Osteocyte (in vitro differentiated cells): Measurements from ENCODE around the gene C17orf78. TPM values are rescaled to one million over a fixed set of nuclear protein-coding genes. Genes with fewer than 3 reads are reported as not detected.
"Not testable (repeated sequence)": the region's sequence is repeated elsewhere in the genome, so short reads cannot be mapped to it uniquely, and the experiment has no call there.

ENCODE experiments used
- DNase-seq: peaks from one replicate; pipeline ENCODE4 v3.0.0; 2021; ENCODE audit warnings: mixed read lengths; ENCODE audit not compliant: unreplicated experiment; ENCODE audit errors: extremely low spot score
- H3K27ac Mint-ChIP-seq: one replicate; pipeline ENCODE4 v1.8.0; 2021; ENCODE audit warnings: mild to moderate bottlenecking, mixed read lengths; ENCODE audit not compliant: unreplicated experiment
- H3K27me3 Mint-ChIP-seq: one replicate; pipeline ENCODE4 v1.8.0; 2021; ENCODE audit warnings: mixed read lengths; ENCODE audit not compliant: unreplicated experiment
- H3K36me3 Mint-ChIP-seq: one replicate; pipeline ENCODE4 v1.8.0; 2021; ENCODE audit warnings: mixed read lengths; ENCODE audit not compliant: unreplicated experiment
- H3K4me1 Mint-ChIP-seq: one replicate; pipeline ENCODE4 v1.8.0; 2021; ENCODE audit warnings: mixed read lengths; ENCODE audit not compliant: unreplicated experiment
- H3K4me3 Mint-ChIP-seq: one replicate; pipeline ENCODE4 v1.8.0; 2021; ENCODE audit warnings: mild to moderate bottlenecking, moderate library complexity, mixed read lengths; ENCODE audit not compliant: unreplicated experiment
- H3K9me3 Mint-ChIP-seq: one replicate; pipeline ENCODE4 v1.8.0; 2021; ENCODE audit warnings: mixed read lengths; ENCODE audit not compliant: unreplicated experiment
- CTCF ChIP-seq: fragments of 200-600 bp; sonication (generic); IDR thresholded peaks from 2 replicates; pipeline ENCODE4 v1.5.0; 2021; ENCODE audit warnings: antibody characterized with exemption, mild to moderate bottlenecking, moderate library complexity
- total RNA-seq: library from RNA; stranded (reverse); gene quantifications from 2 replicates; pipeline ENCODE4 v1.2.1, GENCODE V29; 2021

C17orf78 gene
- total RNA-seq, 1 donor from 2014 or later: not detected

DNA sequence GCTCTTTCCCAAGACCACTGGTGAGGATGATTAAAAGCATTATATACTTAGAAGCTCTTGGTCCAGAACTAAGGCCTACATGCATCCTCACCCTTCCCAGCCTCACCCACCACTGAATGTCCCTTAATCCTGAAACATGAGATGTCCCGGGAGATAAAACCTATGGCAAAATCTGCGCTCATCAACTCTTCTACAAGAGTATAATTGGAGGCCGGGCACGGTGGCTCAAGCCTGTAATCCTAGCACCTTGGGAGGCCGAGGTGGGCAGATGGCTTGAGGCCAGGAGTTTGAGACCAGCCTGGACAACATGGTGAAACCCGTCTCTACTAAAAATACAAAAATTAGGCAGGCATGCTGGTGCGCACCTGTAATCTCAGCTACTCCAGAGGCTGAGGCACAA, 17.6 kb downstream of the C17orf78 start:
- Mint-ChIP-seq H3K27ac (no peak overlapping the region), H3K36me3 (no peaks in the 10 kb centered on the region), H3K4me3 (no peak overlapping the region), H3K9me3 (no peaks in the 10 kb centered on the region), H3K27me3 (no peaks in the 10 kb centered on the region), H3K4me1 (peaks cover 32% of the 10 kb centered on the region)
- TF ChIP-seq CTCF: no peak
- no peak for DNase-seq

DNA sequence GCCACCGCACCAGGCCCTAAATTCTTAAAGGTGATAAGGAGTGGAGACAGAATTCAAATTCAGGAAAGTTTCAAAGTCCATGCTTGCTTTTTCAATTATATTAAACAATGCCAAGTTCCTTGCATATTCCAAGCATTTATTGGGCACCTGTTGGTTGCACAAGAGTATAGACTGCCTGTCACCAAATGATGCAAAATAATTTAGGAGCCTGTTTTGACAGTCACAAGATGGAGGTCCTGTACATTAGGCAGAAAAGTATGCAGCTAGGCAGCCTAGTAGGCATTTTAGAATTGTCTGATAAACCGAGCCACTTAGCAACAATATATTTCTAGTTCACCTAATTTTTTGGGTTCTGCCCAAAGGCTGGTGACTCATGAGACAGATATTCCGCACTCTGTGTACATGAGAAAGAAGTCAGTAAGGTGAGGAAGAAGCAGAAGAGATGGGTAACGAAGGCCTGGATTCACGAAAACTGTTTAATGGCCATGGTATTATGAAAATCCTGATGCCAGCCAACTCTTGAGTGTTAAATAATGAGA, 23.5 kb downstream of the C17orf78 start:
- no peaks in the 10 kb centered on the region for H3K9me3 Mint-ChIP-seq

DNA sequence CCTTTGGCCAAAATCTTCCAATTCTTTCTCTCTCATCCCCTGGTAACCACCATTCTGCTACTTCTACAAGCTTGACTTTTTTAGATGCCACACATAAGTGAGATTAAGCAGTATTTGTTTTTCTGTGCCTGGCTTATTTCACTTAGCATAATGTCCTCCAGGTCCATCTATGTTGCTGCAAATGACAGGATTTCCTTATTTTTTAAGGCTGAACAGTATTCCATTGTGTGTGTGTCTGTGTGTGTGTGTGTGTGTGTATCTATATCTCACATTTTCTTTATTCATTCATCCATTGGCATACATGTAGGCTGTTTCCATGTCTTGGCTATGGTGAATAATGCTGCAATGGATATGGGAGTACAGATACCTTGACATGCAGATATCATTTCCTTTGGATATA, 24.7 kb downstream of the C17orf78 start:
- DNase-seq: no peak
- TF ChIP-seq CTCF: no peak
- H3K27ac Mint-ChIP-seq: no peak overlapping the region
- no peak overlapping the region for H3K4me3 Mint-ChIP-seq
- peaks cover 14% of the 10 kb centered on the region for H3K4me1 Mint-ChIP-seq
- no peaks in the 10 kb centered on the region for H3K36me3 Mint-ChIP-seq
- no peaks in the 10 kb centered on the region for H3K9me3 Mint-ChIP-seq
- H3K27me3 Mint-ChIP-seq: no peaks in the 10 kb centered on the region

More for the DNA sequence above, 23.5 kb downstream of the C17orf78 start:
- H3K36me3 Mint-ChIP-seq: no peaks in the 10 kb centered on the region
- H3K27ac Mint-ChIP-seq: no peak overlapping the region
- no peak for TF ChIP-seq CTCF
- peaks cover 5% of the 10 kb centered on the region for H3K4me1 Mint-ChIP-seq
- no peak for DNase-seq
- no peaks in the 10 kb centered on the region for H3K27me3 Mint-ChIP-seq
- H3K4me3 Mint-ChIP-seq: no peak overlapping the region

DNA sequence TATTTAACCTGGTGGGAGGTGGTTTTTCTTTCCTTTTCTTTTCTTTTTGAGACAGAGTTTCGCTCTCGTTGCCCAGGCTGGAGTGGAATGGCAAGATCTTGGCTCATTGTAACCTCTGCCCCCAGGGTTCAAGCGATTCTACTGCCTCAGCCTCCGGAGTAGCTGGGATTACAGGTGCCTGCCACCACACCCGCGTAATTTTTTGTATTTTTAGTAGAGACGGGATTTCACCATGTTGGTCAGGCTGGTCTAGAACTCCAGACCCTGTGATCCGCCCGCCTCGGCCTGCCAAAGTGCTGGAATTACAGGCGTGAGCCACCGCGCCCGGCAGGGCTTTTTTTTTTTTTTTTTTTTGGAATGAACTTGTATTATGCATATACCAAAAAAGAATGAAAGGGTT, 29.7 kb downstream of the C17orf78 start:
- peak overlapping the region; percentile 96 for H3K4me3 Mint-ChIP-seq
- not testable (repeated sequence) for H3K27me3 Mint-ChIP-seq, DNase-seq, H3K9me3 Mint-ChIP-seq, H3K36me3 Mint-ChIP-seq
- peak overlapping the region; percentile 95 for H3K27ac Mint-ChIP-seq
- peaks cover 27% of the 10 kb centered on the region for H3K4me1 Mint-ChIP-seq

GRCh38 chr17:37405955-37406634, 30.3 kb downstream of the C17orf78 start:
- no peaks in the 10 kb centered on the region for H3K27me3 Mint-ChIP-seq
- no peak for TF ChIP-seq CTCF
- H3K4me3 Mint-ChIP-seq: peak overlapping the region; percentile 96
- H3K36me3 Mint-ChIP-seq: peaks cover 4% of the 10 kb centered on the region
- no peaks in the 10 kb centered on the region for H3K9me3 Mint-ChIP-seq
- peak overlapping the region; percentile 95 for H3K27ac Mint-ChIP-seq
- no peak for DNase-seq
- peaks cover 27% of the 10 kb centered on the region for H3K4me1 Mint-ChIP-seq
